ENCODE data around the gene ARF6.

GRCh38 chr14:49923442-49923841, 30.6 kb downstream of the ARF6 start:
- TF ChIP-seq ZFP30 (CRISPR knock-in tag; IDR thresholded peaks at IDR 0.05) (no peak), OSR1 (CRISPR knock-in tag; IDR thresholded peaks at IDR 0.05) (no peak), ZFP3 (CRISPR knock-in tag; IDR thresholded peaks at IDR 0.05) (no peak), PATZ1 (CRISPR knock-in tag; IDR thresholded peaks at IDR 0.05; ENCODE audit: borderline replicate concordance) (no peak), ZNF8 (CRISPR knock-in tag; IDR thresholded peaks at IDR 0.05) (no peak), CSDC2 (CRISPR knock-in tag; IDR thresholded peaks at IDR 0.05) (no peak), ESRRG (CRISPR knock-in tag; IDR thresholded peaks at IDR 0.05) (no peak), PPARA (CRISPR knock-in tag; IDR thresholded peaks at IDR 0.05; ENCODE audit: borderline replicate concordance) (no peak), BACH2 (CRISPR knock-in tag; IDR thresholded peaks at IDR 0.05; ENCODE audit: borderline replicate concordance) (no peak)
